ENCODE measurements around the gene ABCD4.
A peak's percentile ranks its signal among the peaks of the same experiment; 100 is the strongest.

- TF ChIP-seq CTCF (conservative IDR thresholded peaks at IDR 0.05; ENCODE audit: low read depth in 2 of 2) = peak; percentile 73 to 74
- TF ChIP-seq EZH2 (IDR thresholded peaks at IDR 0.05; ENCODE audit: low read depth, unreplicated experiment) = no peak
- TF ChIP-seq POLR2AphosphoS5 (IDR thresholded peaks at IDR 0.05; ENCODE audit: low read depth) = peak; percentile 98
- TF ChIP-seq ZNF331 (CRISPR knock-in tag; IDR thresholded peaks at IDR 0.05; ENCODE audit: low read depth) = no peak
- peak; percentile 76 for TF ChIP-seq ETS1 (IDR thresholded peaks at IDR 0.05)
- TF ChIP-seq, protein P1, sequence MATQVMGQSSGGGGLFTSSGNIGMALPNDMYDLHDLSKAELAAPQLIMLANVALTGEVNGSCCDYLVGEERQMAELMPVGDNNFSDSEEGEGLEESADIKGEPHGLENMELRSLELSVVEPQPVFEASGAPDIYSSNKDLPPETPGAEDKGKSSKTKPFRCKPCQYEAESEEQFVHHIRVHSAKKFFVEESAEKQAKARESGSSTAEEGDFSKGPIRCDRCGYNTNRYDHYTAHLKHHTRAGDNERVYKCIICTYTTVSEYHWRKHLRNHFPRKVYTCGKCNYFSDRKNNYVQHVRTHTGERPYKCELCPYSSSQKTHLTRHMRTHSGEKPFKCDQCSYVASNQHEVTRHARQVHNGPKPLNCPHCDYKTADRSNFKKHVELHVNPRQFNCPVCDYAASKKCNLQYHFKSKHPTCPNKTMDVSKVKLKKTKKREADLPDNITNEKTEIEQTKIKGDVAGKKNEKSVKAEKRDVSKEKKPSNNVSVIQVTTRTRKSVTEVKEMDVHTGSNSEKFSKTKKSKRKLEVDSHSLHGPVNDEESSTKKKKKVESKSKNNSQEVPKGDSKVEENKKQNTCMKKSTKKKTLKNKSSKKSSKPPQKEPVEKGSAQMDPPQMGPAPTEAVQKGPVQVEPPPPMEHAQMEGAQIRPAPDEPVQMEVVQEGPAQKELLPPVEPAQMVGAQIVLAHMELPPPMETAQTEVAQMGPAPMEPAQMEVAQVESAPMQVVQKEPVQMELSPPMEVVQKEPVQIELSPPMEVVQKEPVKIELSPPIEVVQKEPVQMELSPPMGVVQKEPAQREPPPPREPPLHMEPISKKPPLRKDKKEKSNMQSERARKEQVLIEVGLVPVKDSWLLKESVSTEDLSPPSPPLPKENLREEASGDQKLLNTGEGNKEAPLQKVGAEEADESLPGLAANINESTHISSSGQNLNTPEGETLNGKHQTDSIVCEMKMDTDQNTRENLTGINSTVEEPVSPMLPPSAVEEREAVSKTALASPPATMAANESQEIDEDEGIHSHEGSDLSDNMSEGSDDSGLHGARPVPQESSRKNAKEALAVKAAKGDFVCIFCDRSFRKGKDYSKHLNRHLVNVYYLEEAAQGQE (IDR thresholded peaks at IDR 0.05; ENCODE audit: unreplicated experiment) = no peak
- no peak for TF ChIP-seq EZH2phosphoT487 (IDR thresholded peaks at IDR 0.05; ENCODE audit: unreplicated experiment)
- TF ChIP-seq CREB1 (CRISPR knock-in tag; IDR thresholded peaks at IDR 0.05; ENCODE audit: low read depth) = peak; percentile 69
- no peak for TF ChIP-seq STAT1 (IDR thresholded peaks at IDR 0.05; ENCODE audit: unreplicated experiment)
These were observed at the start of gene ABCD4 for GRCh38 chr14:74302634-74303569.
